ENCODE measurements around the gene KCNRG.

- TF ChIP-seq, protein P1, sequence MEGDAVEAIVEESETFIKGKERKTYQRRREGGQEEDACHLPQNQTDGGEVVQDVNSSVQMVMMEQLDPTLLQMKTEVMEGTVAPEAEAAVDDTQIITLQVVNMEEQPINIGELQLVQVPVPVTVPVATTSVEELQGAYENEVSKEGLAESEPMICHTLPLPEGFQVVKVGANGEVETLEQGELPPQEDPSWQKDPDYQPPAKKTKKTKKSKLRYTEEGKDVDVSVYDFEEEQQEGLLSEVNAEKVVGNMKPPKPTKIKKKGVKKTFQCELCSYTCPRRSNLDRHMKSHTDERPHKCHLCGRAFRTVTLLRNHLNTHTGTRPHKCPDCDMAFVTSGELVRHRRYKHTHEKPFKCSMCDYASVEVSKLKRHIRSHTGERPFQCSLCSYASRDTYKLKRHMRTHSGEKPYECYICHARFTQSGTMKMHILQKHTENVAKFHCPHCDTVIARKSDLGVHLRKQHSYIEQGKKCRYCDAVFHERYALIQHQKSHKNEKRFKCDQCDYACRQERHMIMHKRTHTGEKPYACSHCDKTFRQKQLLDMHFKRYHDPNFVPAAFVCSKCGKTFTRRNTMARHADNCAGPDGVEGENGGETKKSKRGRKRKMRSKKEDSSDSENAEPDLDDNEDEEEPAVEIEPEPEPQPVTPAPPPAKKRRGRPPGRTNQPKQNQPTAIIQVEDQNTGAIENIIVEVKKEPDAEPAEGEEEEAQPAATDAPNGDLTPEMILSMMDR (conservative IDR thresholded peaks at IDR 0.05; ENCODE audit: low read depth in 2 of 2) = no peak
- TF ChIP-seq CREB1 (CRISPR knock-in tag; IDR thresholded peaks at IDR 0.05; ENCODE audit: low read depth) (no peak), EZH2phosphoT487 (IDR thresholded peaks at IDR 0.05; ENCODE audit: unreplicated experiment) (no peak), ZNF331 (CRISPR knock-in tag; IDR thresholded peaks at IDR 0.05; ENCODE audit: low read depth) (no peak), POLR2AphosphoS5 (IDR thresholded peaks at IDR 0.05; ENCODE audit: low read depth) (no peak), EZH2 (IDR thresholded peaks at IDR 0.05; ENCODE audit: low read depth, unreplicated experiment) (no peak)
Observed at GRCh38 chr13:50038266-50038665, 23.0 kb downstream of the KCNRG start.
